Right atrium auricular region (tissue), 2 donors: ENCODE data around the gene TMEM171. TPM values are rescaled to one million over a fixed set of nuclear protein-coding genes. Genes with fewer than 3 reads are reported as not detected.

Experiments
- DNase-seq: peaks from one replicate; pipeline ENCODE4 v3.0.0-alpha.2; 2019; ENCODE audit warnings: low spot score
- H3K27ac ChIP-seq, 2 donors: fragments of 200-600 bp; sonication (generic); 1 replicate in 1 of 2; 2 replicates in 1 of 2; pipeline ENCODE4 v1.5.1; 2016 to 2019
- H3K27me3 ChIP-seq, 2 donors: fragments of 200-600 bp; sonication (generic); one replicate each; pipeline versions ENCODE4 v1.5.1 to v1.6.0; 2017 to 2019
- H3K36me3 ChIP-seq: fragments of 200-600 bp; sonication (generic); one replicate; pipeline ENCODE4 v1.5.1; 2016
- H3K4me1 ChIP-seq, 2 donors: fragments of 200-600 bp; sonication (generic); one replicate each; pipeline versions ENCODE4 v1.5.1 to v1.6.0; 2017 to 2019
- H3K4me3 ChIP-seq, 2 donors: fragments of 200-600 bp; sonication (generic); 1 replicate in 1 of 2; 2 replicates in 1 of 2; pipeline ENCODE4 v1.5.1; 2017 to 2019; ENCODE audit warnings: mild to moderate bottlenecking in 1 of 2, moderate library complexity in 1 of 2
- H3K9me3 ChIP-seq, 2 donors: fragments of 200-600 bp; sonication (generic); one replicate each; pipeline ENCODE4 v1.5.1; 2019
- total RNA-seq, 2 donors: library from RNA; depleted of rRNA; stranded (reverse); fragments of >200 nt; gene quantifications; one replicate each; pipeline ENCODE4 v1.1.0, GENCODE V29; 2016
- TF ChIP-seq, protein P1 (sequence below), 2 donors: fragments of 200-600 bp; sonication (generic); IDR thresholded peaks; one replicate each; pipeline ENCODE4 v1.5.1; 2019; ENCODE audit warnings: antibody characterized with exemption in 2 of 2

Gene TMEM171
- total RNA-seq, 2 donors from 2014 or later, result 0.59 TPM; not detected in 1

DNA sequence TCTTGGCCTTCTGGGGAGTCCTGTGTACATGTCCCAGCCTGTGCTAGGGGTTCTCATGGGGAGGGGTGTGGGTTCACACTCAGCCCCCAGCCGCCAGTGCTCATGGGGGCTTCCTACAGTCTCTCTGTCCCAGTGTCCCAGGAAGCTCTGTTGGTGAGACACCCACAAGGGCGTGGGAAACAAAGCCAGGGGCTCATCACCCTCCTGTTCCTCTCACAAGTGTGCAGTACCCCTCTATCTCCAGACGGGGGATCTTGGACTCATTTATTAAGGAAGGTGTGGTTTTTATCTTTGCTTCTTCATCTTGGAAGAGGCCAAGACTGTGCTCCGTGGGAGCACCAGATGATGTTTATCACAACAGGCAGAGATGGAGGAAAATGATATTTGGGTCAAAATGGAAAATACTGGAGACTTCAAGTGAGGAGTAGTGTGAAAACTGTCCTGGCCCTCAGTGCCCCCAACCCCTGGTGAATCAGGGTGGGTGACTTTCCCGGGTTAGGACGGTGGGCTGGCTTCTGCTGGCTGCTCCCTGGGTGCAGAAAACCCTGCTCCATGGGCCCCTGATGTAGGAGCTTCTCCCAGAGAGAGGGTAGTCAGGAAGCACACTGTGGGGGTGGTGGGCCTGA lies 15.2 kb downstream of the TMEM171 start:
- no peaks in the 10 kb centered on the region for H3K27me3 ChIP-seq
- no peak for DNase-seq
- no peak overlapping the region for H3K27ac ChIP-seq
- TF ChIP-seq, protein P1, sequence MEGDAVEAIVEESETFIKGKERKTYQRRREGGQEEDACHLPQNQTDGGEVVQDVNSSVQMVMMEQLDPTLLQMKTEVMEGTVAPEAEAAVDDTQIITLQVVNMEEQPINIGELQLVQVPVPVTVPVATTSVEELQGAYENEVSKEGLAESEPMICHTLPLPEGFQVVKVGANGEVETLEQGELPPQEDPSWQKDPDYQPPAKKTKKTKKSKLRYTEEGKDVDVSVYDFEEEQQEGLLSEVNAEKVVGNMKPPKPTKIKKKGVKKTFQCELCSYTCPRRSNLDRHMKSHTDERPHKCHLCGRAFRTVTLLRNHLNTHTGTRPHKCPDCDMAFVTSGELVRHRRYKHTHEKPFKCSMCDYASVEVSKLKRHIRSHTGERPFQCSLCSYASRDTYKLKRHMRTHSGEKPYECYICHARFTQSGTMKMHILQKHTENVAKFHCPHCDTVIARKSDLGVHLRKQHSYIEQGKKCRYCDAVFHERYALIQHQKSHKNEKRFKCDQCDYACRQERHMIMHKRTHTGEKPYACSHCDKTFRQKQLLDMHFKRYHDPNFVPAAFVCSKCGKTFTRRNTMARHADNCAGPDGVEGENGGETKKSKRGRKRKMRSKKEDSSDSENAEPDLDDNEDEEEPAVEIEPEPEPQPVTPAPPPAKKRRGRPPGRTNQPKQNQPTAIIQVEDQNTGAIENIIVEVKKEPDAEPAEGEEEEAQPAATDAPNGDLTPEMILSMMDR (IDR thresholded peaks at IDR 0.05), result no peak
- H3K4me3 ChIP-seq, result no peak overlapping the region
- H3K36me3 ChIP-seq, result no peaks in the 10 kb centered on the region
- H3K9me3 ChIP-seq, result no peaks in the 10 kb centered on the region
- no peaks in the 10 kb centered on the region for H3K4me1 ChIP-seq

DNA sequence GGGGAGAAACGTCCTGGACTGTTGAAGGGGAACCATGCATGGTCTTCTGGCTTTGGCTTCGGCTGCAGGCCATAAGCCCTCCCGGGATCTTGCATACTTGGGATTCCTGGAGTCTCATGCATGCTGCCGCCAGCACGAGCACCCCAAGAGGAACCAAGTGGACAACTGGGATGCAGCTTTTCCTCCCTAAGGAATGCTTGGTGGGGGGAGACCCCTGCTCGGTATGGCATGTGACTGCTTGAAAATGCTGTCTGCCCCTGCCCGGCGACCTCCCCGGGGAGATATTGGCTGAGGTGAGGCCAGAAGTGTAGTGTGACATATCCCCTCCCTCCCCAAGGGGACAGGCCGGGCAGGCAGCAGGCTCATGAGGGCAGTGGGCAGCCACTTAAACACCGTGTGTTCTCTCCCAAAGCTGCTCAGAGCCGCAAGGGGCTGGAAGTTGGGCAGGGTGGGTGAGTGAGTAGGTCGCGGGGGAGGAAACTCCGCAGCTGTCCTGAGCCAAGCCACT lies 15.7 kb downstream of the TMEM171 start:
- Histone ChIP-seq H3K36me3 (no peaks in the 10 kb centered on the region), H3K27me3 (no peaks in the 10 kb centered on the region)
- TF ChIP-seq, protein P1 (IDR thresholded peaks at IDR 0.05), result no peak

DNA sequence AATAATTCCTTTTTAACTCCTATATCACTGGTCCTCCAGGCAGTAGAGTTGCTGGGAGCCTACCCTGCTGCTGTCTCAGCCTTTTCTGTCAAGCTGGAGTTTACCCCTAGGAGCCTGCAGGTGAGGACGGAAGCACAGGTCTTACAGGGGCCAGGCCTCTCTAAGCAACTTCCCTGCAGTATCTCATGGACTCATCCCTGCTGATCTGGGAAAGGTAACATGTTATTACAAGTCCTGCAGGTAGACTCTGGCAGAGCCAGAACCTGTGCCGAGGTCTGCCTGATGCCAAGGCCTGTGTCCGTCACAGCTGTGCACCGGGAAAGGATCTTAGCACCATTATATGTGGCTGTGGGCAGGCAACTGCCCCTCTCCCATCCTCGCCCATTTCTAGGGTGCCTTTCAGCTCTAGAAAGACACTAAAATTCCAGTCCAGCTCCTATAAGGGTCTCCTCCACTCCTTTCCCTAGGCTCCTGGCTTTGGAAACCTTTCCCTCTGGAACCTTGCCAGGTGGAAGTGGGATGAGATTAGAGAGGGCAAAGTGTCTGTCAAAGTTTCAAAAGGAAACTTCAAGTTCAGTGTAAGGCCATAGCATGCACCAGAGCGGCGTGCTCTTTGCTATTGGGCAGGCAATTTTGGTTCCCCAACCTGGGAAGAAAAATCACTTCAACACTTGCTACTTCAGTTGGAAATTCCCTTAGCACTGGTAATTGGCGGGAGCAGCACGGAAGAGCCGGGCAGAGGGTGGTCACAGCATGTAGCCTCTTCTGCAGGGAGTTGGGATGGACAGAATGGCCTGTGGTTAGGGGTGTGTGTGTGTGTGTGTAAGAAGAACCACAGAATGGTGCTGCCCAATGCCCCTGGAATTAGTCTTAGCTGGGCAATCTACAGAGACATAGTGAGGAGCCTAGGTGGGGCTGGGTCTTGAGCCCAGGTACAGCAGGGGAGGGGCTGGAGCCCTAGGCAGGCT lies 17.5 kb downstream of the TMEM171 start:
- no peak overlapping the region for H3K4me3 ChIP-seq
- DNase-seq, result no peak
- no peaks in the 10 kb centered on the region for H3K9me3 ChIP-seq
- no peak overlapping the region for H3K27ac ChIP-seq
- H3K36me3 ChIP-seq, result no peaks in the 10 kb centered on the region
- H3K4me1 ChIP-seq, result no peaks in the 10 kb centered on the region
- TF ChIP-seq, protein P1 (IDR thresholded peaks at IDR 0.05), result no peak
- H3K27me3 ChIP-seq, result no peaks in the 10 kb centered on the region

More for the DNA sequence above, 15.7 kb downstream of the TMEM171 start:
- no peak for DNase-seq
- Histone ChIP-seq H3K9me3 (no peaks in the 10 kb centered on the region), H3K27ac (no peak overlapping the region), H3K4me3 (no peak overlapping the region), H3K4me1 (no peaks in the 10 kb centered on the region)

DNA sequence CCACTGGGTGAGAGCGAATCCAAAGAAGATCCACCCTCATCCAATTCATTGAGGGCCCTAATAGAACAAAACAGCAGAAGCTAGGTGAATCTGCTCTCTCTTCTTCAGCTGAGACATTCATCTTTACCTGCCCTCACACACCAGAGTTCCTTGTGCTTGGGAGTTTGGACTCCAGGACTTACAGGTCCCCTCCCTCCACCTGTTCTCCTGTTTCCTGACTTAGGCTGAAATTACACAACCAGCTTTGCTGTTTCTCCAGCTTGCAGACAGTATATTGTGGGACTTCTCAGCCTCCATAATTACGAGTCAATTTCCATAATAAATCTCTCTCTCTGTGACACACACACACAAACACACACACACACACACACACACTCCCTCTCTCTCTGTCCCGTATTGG lies 19.1 kb downstream of the TMEM171 start:
- DNase-seq, result no peak
- H3K36me3 ChIP-seq, result no peaks in the 10 kb centered on the region
- H3K4me1 ChIP-seq, result no peaks in the 10 kb centered on the region
- H3K4me3 ChIP-seq, result no peak overlapping the region
- H3K27ac ChIP-seq, result no peak overlapping the region
- TF ChIP-seq, protein P1 (IDR thresholded peaks at IDR 0.05), result no peak
- H3K27me3 ChIP-seq, result no peaks in the 10 kb centered on the region
- H3K9me3 ChIP-seq, result no peaks in the 10 kb centered on the region

DNA sequence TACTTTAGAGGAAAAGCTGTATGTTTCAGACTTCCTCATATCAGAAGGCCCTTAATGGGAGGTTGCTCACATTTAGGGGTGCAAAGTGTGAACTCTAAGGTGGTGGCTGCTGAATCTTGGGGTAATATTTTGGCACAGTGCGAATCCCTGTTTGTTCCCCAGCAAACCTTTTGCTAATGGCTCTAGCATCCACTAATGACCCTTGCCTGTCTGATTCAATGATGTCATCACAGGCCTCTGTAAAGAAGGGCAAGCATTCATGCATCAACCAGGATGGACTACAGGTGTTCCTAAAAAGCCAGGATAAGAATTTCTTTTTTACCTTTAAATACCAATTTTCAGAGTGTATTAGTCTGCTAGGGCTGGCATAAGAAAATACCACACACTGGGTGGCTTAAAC lies 20.4 kb downstream of the TMEM171 start:
- Histone ChIP-seq H3K27ac (no peak overlapping the region), H3K4me1 (no peaks in the 10 kb centered on the region), H3K27me3 (no peaks in the 10 kb centered on the region), H3K4me3 (no peak overlapping the region), H3K36me3 (no peaks in the 10 kb centered on the region), H3K9me3 (no peaks in the 10 kb centered on the region)
- no peak for DNase-seq
- TF ChIP-seq, protein P1 (IDR thresholded peaks at IDR 0.05), result no peak
